H9 (cell line): ENCODE results near the gene NHLRC1. TPM values are rescaled to one million over a fixed set of nuclear protein-coding genes. Genes with fewer than 3 reads are reported as not detected.

Source experiments
- DNase-seq: peaks from one replicate; pipeline ENCODE4 v3.0.0-alpha.2; 2017
- H2AFZ ChIP-seq: one replicate; pipeline ENCODE4 v1.6.1; 2013; ENCODE audit warnings: mild to moderate bottlenecking, low read length, control low read depth, moderate library complexity
- H2AK5ac ChIP-seq: 2 replicates; pipeline ENCODE4 v1.6.1; 2013; ENCODE audit warnings: low read length, control low read depth, mixed read lengths; ENCODE audit not compliant: insufficient read length
- H2BK120ac ChIP-seq: one replicate; pipeline ENCODE4 v1.6.1; 2013; ENCODE audit warnings: low read depth, mild to moderate bottlenecking, low read length, control low read depth, inconsistent platforms; ENCODE audit not compliant: poor library complexity, severe bottlenecking
- H2BK12ac ChIP-seq: 2 replicates; pipeline ENCODE4 v1.6.1; 2013; ENCODE audit warnings: low read length, control low read depth, mixed read lengths, low read depth; ENCODE audit not compliant: insufficient read length
- H2BK15ac ChIP-seq: 2 replicates; pipeline ENCODE4 v1.6.1; 2013; ENCODE audit warnings: low read depth, low read length, control low read depth
- H2BK20ac ChIP-seq: one replicate; pipeline ENCODE4 v1.6.1; 2013; ENCODE audit warnings: low read depth, mild to moderate bottlenecking, low read length, control low read depth, inconsistent platforms; ENCODE audit not compliant: poor library complexity, severe bottlenecking
- H2BK5ac ChIP-seq: 2 replicates; pipeline ENCODE4 v1.6.1; 2013; ENCODE audit warnings: low read length, control low read depth, mixed read lengths; ENCODE audit not compliant: insufficient read length
- H3K14ac ChIP-seq: 2 replicates; pipeline ENCODE4 v1.6.1; 2013; ENCODE audit warnings: low read length, control low read depth; ENCODE audit not compliant: insufficient read depth
- H3K18ac ChIP-seq: 2 replicates; pipeline ENCODE4 v1.6.1; 2013; ENCODE audit warnings: low read depth, mild to moderate bottlenecking, mixed read lengths, low read length, control low read depth; ENCODE audit not compliant: insufficient read length
- H3K23ac ChIP-seq: 2 replicates; pipeline ENCODE4 v1.6.1; 2013; ENCODE audit warnings: low read length, control low read depth, mixed read lengths, low read depth; ENCODE audit not compliant: insufficient read length
- H3K23me2 ChIP-seq: 2 replicates; pipeline ENCODE4 v1.6.1; 2013; ENCODE audit warnings: low read depth, mild to moderate bottlenecking, mixed read lengths, low read length, control low read depth; ENCODE audit not compliant: insufficient read length, poor library complexity, severe bottlenecking
- H3K27ac ChIP-seq: 2 replicates; pipeline ENCODE4 v1.5.1; 2013; ENCODE audit warnings: low read length, control low read depth, mixed read lengths, low read depth; ENCODE audit not compliant: insufficient read length
- H3K27me3 ChIP-seq: 2 replicates; pipeline ENCODE4 v1.6.1; 2013; ENCODE audit warnings: low read length, control low read depth, inconsistent platforms; ENCODE audit not compliant: insufficient read depth
- H3K4ac ChIP-seq: 2 replicates; pipeline ENCODE4 v1.6.1; 2013; ENCODE audit warnings: low read depth, mild to moderate bottlenecking, control low read depth, inconsistent platforms, low read length, moderate library complexity
- H3K4me1 ChIP-seq: 2 replicates; pipeline ENCODE4 v1.6.1; 2013; ENCODE audit warnings: low read length, control low read depth, inconsistent platforms; ENCODE audit not compliant: insufficient read depth
- H3K4me2 ChIP-seq: 2 replicates; pipeline ENCODE4 v1.6.1; 2013; ENCODE audit warnings: low read length, control low read depth, mixed read lengths; ENCODE audit not compliant: insufficient read length, insufficient read depth
- H3K56ac ChIP-seq: 2 replicates; pipeline ENCODE4 v1.6.1; 2013; ENCODE audit warnings: low read depth, mild to moderate bottlenecking, mixed read lengths, low read length, control low read depth; ENCODE audit not compliant: insufficient read length
- H3K79me1 ChIP-seq: 2 replicates; pipeline ENCODE4 v1.6.1; 2013; ENCODE audit warnings: low read depth, mild to moderate bottlenecking, moderate library complexity, low read length, control low read depth, inconsistent platforms; ENCODE audit not compliant: insufficient read depth, poor library complexity, severe bottlenecking
- H3K79me2 ChIP-seq: 2 replicates; pipeline ENCODE4 v1.6.1; 2013; ENCODE audit warnings: low read length, control low read depth, inconsistent platforms; ENCODE audit not compliant: insufficient read depth
- H3K9ac ChIP-seq: 2 replicates; pipeline ENCODE4 v1.6.1; 2013; ENCODE audit warnings: low read length, control low read depth, mixed read lengths; ENCODE audit not compliant: insufficient read length; ENCODE audit errors: extremely low read depth
- H3K9me3 ChIP-seq: one replicate; pipeline ENCODE4 v1.6.1; 2013; ENCODE audit warnings: low read depth, low read length, inconsistent platforms; ENCODE audit not compliant: control insufficient read depth
- H3T11ph ChIP-seq: one replicate; pipeline ENCODE4 v1.6.1; 2013; ENCODE audit warnings: mild to moderate bottlenecking, low read length, control low read depth, inconsistent platforms
- H4K20me1 ChIP-seq: one replicate; pipeline ENCODE4 v1.6.1; 2013; ENCODE audit not compliant: control insufficient read depth, insufficient read length, insufficient read depth
- H4K5ac ChIP-seq: 2 replicates; pipeline ENCODE4 v1.6.1; 2013; ENCODE audit warnings: low read depth, mild to moderate bottlenecking, mixed read lengths, low read length, control low read depth; ENCODE audit not compliant: insufficient read length
- H4K8ac ChIP-seq: replicated peaks from 2 replicates; pipeline ENCODE4 v1.6.1; 2013; ENCODE audit warnings: low read length, control low read depth, mixed read lengths, low read depth; ENCODE audit not compliant: insufficient read length
- H4K91ac ChIP-seq: 2 replicates; pipeline ENCODE4 v1.6.1; 2013; ENCODE audit warnings: low read depth, mild to moderate bottlenecking, moderate library complexity, mixed read lengths, low read length, control low read depth; ENCODE audit not compliant: insufficient read length
- H3K27ac Mint-ChIP-seq, 3 experiments: 2 replicates in 2 of 3; 3 replicates in 1 of 3; pipeline ENCODE4 v1.8.0; 2020 to 2021; ENCODE audit warnings: mixed read lengths in 3 of 3, mild to moderate bottlenecking in 1 of 3, moderate library complexity in 1 of 3
- H3K27me3 Mint-ChIP-seq: 2 replicates; pipeline ENCODE4 v1.8.0; 2021; ENCODE audit warnings: low read depth, mild to moderate bottlenecking, moderate library complexity, mixed read lengths
- H3K36me3 Mint-ChIP-seq, 3 experiments: 2 replicates in 2 of 3; 3 replicates in 1 of 3; pipeline ENCODE4 v1.8.0; 2020 to 2021; ENCODE audit warnings: low read depth in 3 of 3, mixed read lengths in 3 of 3; ENCODE audit not compliant: insufficient read depth in 1 of 3
- H3K4me1 Mint-ChIP-seq, 2 experiments: 2 replicates each; pipeline ENCODE4 v1.8.0; 2020; ENCODE audit warnings: mixed read lengths in 2 of 2
- H3K4me3 Mint-ChIP-seq, 2 experiments: 2 replicates in 1 of 2; 3 replicates in 1 of 2; pipeline ENCODE4 v1.8.0; 2020 to 2021; ENCODE audit warnings: mild to moderate bottlenecking in 2 of 2, mixed read lengths in 2 of 2, moderate library complexity in 1 of 2
- H3K9me3 Mint-ChIP-seq, 2 experiments: 2 replicates in 1 of 2; 3 replicates in 1 of 2; pipeline ENCODE4 v1.8.0; 2020; ENCODE audit warnings: mild to moderate bottlenecking in 2 of 2, mixed read lengths in 2 of 2, moderate library complexity in 1 of 2
- CTCF ChIP-seq: fragments of 200-600 bp; sonication (generic); conservative IDR thresholded peaks from 3 replicates; pipeline ENCODE4 v1.8.0; 2021; ENCODE audit warnings: antibody characterized with exemption, mild to moderate bottlenecking
- WGBS: extraction: QIAGEN DNeasy Blood & Tissue Kit; methylation state at CpG from one replicate; pipeline ENCODE4 v1.1.7; 2013; ENCODE audit warnings: missing lambda C conversion rate, low lambda C conversion rate, mixed read lengths; ENCODE audit not compliant: insufficient read length; ENCODE audit errors: extremely low coverage; 5-methylcytosine and 5-hydroxymethylcytosine counted together
- total RNA-seq: library from RNA; stranded (reverse); gene quantifications from 2 replicates; pipeline ENCODE4 v1.2.1, GENCODE V29; 2021

NHLRC1 gene
- total RNA-seq, 1 experiment from 2014 or later, result 1.5 TPM

GRCh38 chr6:18161431-18161830 lies 39.0 kb upstream of the NHLRC1 start:
- Mint-ChIP-seq H3K36me3 (peaks cover 22 to 52% (median 42%) of the 10 kb centered on the region in 3 experiments), H3K27ac (no peak overlapping the region), H3K27me3 (no peaks in the 10 kb centered on the region), H3K9me3 (peaks cover 0 to 4% of the 10 kb centered on the region in 2 experiments; a peak in 1 of 5 replicates), H3K4me3 (no peak overlapping the region), H3K4me1 (peaks cover 0 to 1% of the 10 kb centered on the region in 2 experiments; a peak in 3 of 4 replicates)
- H3K14ac ChIP-seq, result no peak overlapping the region
- H3T11ph ChIP-seq, result no peak overlapping the region
- H3K23me2 ChIP-seq, result no peaks in the 10 kb centered on the region
- no peak overlapping the region for H3K4ac ChIP-seq
- H4K91ac ChIP-seq, result no peak overlapping the region
- H2BK20ac ChIP-seq, result no peak overlapping the region
- no peak overlapping the region for H2BK5ac ChIP-seq
- H3K4me1 ChIP-seq, result no peaks in the 10 kb centered on the region
- H2AFZ ChIP-seq, result no peak overlapping the region
- no peak overlapping the region for H3K9ac ChIP-seq
- H2BK120ac ChIP-seq, result no peak overlapping the region
- no peaks in the 10 kb centered on the region for H4K20me1 ChIP-seq
- no peak overlapping the region for H3K18ac ChIP-seq
- no peaks in the 10 kb centered on the region for H3K9me3 ChIP-seq
- no peaks in the 10 kb centered on the region for H3K79me1 ChIP-seq
- no peak overlapping the region for H3K23ac ChIP-seq
- DNase-seq, result no peak
- H3K56ac ChIP-seq, result no peak overlapping the region
- no peak overlapping the region for H4K5ac ChIP-seq
- H2AK5ac ChIP-seq, result no peak overlapping the region
- H4K8ac ChIP-seq, result no peak overlapping the region
- H3K79me2 ChIP-seq, result no peaks in the 10 kb centered on the region
- no peak overlapping the region for H2BK12ac ChIP-seq
- H3K27ac ChIP-seq, result no peak overlapping the region
- TF ChIP-seq CTCF, result no peak
- H3K4me2 ChIP-seq, result no peak overlapping the region
- H3K27me3 ChIP-seq, result no peaks in the 10 kb centered on the region
- no peak overlapping the region for H2BK15ac ChIP-seq
- no CpG with 5 or more reads among the region's 2 CpGs for WGBS
